Body of pancreas (tissue), 4 donors: ENCODE measurements around the gene CYSLTR2.

Source experiments
- POLR2A ChIP-seq, 3 donors: fragments of 450-650 bp; IDR thresholded peaks; one replicate each; pipeline ENCODE4 v1.6.1; 2016; ENCODE audit warnings: antibody characterized with exemption in 3 of 3, mild to moderate bottlenecking in 2 of 3
- TF ChIP-seq, protein P1 (sequence below), 7 experiments: fragments of 450-650 bp in 4 of 7; fragments of 200-600 bp in 3 of 7; sonication (generic) in 3 of 7; IDR thresholded peaks; one replicate each; pipeline ENCODE4 v1.5.1; 2016 to 2019; ENCODE audit warnings: antibody characterized with exemption in 7 of 7

DNA sequence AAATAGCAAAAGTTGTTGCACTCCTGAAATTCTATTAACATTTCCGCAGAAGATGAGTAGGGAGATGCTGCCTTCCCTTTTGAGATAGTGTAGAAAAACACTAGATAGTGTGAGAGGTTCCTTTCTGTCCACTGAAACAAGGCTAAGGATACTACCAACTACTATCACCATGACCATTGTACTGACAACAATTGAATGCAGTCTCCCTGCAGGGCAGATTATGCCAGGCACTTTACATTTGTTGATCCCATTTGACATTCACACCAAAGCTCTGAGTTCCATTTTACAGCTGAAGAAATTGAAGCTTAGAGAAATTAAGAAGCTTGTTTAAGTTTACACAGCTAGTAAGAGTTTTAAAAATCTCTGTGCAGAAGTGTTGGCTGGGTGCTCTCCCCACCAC, 55.0 kb downstream of the CYSLTR2 start:
- TF ChIP-seq, protein P1, sequence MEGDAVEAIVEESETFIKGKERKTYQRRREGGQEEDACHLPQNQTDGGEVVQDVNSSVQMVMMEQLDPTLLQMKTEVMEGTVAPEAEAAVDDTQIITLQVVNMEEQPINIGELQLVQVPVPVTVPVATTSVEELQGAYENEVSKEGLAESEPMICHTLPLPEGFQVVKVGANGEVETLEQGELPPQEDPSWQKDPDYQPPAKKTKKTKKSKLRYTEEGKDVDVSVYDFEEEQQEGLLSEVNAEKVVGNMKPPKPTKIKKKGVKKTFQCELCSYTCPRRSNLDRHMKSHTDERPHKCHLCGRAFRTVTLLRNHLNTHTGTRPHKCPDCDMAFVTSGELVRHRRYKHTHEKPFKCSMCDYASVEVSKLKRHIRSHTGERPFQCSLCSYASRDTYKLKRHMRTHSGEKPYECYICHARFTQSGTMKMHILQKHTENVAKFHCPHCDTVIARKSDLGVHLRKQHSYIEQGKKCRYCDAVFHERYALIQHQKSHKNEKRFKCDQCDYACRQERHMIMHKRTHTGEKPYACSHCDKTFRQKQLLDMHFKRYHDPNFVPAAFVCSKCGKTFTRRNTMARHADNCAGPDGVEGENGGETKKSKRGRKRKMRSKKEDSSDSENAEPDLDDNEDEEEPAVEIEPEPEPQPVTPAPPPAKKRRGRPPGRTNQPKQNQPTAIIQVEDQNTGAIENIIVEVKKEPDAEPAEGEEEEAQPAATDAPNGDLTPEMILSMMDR (IDR thresholded peaks at IDR 0.05): no peak
- TF ChIP-seq POLR2A (IDR thresholded peaks at IDR 0.05): no peak
